Measurements from ENCODE around the gene GLS. TPM values are rescaled to one million over a fixed set of nuclear protein-coding genes. Genes with fewer than 3 reads are reported as not detected.

The GLS gene
- total and polyA plus RNA-seq, 2 donors (not counting 1 experiment from before 2014, with no cell fraction given), result 32.5 to 195 TPM

- Histone ChIP-seq H4K20me1 (ENCODE audit: control insufficient read depth, insufficient read depth, low read length, poor library complexity, severe bottlenecking) (no peaks in the 10 kb centered on the region), H3K4me3 (ENCODE audit: control extremely low read depth in 1 of 5, extremely low read depth in 1 of 5, insufficient read depth in 1 of 5, low read depth in 2 of 5, low read length in 4 of 5) (no peak overlapping the region), H3K27me3 (replicated peaks in 1 of 4; ENCODE audit: control extremely low read depth in 1 of 4, control insufficient read depth in 3 of 4, insufficient read depth in 4 of 4, low read length in 3 of 4) (no peaks in the 10 kb centered on the region), H3K79me2 (ENCODE audit: control insufficient read depth, insufficient read depth, low read length) (no peaks in the 10 kb centered on the region), H2AFZ (ENCODE audit: insufficient read depth, low read depth, low read length, poor library complexity, severe bottlenecking) (no peak overlapping the region), H3K36me3 (replicated peaks in 1 of 2; ENCODE audit: control extremely low read depth in 1 of 2, control insufficient read depth in 1 of 2, extremely low read depth in 1 of 2, insufficient read depth in 2 of 2, low read length in 1 of 2) (peaks cover 7 to 93% of the 10 kb centered on the region in 2 experiments), H3K27ac (ENCODE audit: low read length in 2 of 2) (peak overlapping the region in 1 of 2 donors; percentile 49), H3K4me2 (replicated peaks; ENCODE audit: low read depth, low read length, poor library complexity, severe bottlenecking) (no peak overlapping the region), H3K9ac (ENCODE audit: low read length) (no peak overlapping the region), H3K4me1 (ENCODE audit: control insufficient read depth in 2 of 2, insufficient read depth in 2 of 2, low read length in 2 of 2) (no peaks in the 10 kb centered on the region), H3K9me3 (ENCODE audit: control extremely low read depth in 1 of 3, control insufficient read depth in 2 of 3, insufficient read depth in 1 of 3, low read length in 2 of 3) (no peaks in the 10 kb centered on the region)
- DNase-seq (no peak), ATAC-seq (ENCODE audit: low read depth) (no peak)
- H3K27ac Mint-ChIP-seq, result peak overlapping the region; percentile 62
- WGBS (ENCODE audit: insufficient coverage), result 100% methylated on average over 1 of the region's 5 CpGs
- ChIA-PET POLR2A (interaction anchor here (0.7 kb wide), 1 partner anchor 16 kb away, joined by 3 read pairs; no protein-coding TSS in a partner anchor), CTCF (no interaction called here)
- TF ChIP-seq, protein P1, sequence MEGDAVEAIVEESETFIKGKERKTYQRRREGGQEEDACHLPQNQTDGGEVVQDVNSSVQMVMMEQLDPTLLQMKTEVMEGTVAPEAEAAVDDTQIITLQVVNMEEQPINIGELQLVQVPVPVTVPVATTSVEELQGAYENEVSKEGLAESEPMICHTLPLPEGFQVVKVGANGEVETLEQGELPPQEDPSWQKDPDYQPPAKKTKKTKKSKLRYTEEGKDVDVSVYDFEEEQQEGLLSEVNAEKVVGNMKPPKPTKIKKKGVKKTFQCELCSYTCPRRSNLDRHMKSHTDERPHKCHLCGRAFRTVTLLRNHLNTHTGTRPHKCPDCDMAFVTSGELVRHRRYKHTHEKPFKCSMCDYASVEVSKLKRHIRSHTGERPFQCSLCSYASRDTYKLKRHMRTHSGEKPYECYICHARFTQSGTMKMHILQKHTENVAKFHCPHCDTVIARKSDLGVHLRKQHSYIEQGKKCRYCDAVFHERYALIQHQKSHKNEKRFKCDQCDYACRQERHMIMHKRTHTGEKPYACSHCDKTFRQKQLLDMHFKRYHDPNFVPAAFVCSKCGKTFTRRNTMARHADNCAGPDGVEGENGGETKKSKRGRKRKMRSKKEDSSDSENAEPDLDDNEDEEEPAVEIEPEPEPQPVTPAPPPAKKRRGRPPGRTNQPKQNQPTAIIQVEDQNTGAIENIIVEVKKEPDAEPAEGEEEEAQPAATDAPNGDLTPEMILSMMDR (IDR thresholded peaks at IDR 0.05), result no peak
- no peak for TF ChIP-seq EZH2 (IDR thresholded peaks at IDR 0.05; ENCODE audit: borderline replicate concordance, insufficient read depth, low read depth, low read length, poor library complexity, severe bottlenecking)
- H3K4me3 Mint-ChIP-seq, result no peak overlapping the region
- H3K27me3 Mint-ChIP-seq, result no peaks in the 10 kb centered on the region
- no peaks in the 10 kb centered on the region for H3K4me1 Mint-ChIP-seq
- no peaks in the 10 kb centered on the region for H3K9me3 Mint-ChIP-seq (ENCODE audit: insufficient read depth)
- intact Hi-C loops (cut with micrococcal nuclease), result loop anchor here (5.0 kb wide), 1 partner anchor 34 kb away; no protein-coding TSS in a partner anchor
Observed at GRCh38 chr2:190970873-190971506, 90.4 kb downstream of the GLS start.

DNA sequence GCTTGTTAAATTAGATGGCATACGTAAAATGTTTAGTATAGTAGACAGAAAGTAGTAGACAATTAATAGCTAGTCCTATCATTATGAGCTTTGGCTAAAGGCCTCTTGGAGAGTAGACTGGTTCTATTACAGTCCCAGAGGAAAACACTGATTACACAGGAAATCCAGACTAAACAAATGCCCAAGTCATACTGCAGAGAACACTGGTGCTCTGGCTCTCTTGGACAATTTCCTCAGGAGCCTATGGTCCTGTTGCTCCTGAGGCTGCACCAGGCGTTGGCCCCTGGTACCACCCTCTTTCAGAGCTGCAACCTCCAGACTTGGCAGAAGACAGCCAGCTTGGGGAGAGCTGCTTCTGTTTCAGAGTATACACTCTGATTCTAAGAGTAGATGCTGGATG lies 91.6 kb downstream of the GLS start:
- H3K4me1 Mint-ChIP-seq, result no peaks in the 10 kb centered on the region
- ChIA-PET CTCF (interaction anchor here (1.0 kb wide), 1 partner anchor 121 kb away, joined by 4 read pairs; no protein-coding TSS in a partner anchor), POLR2A (no interaction called here)
- Histone ChIP-seq H3K27me3 (replicated peaks in 1 of 4; ENCODE audit: control extremely low read depth in 1 of 4, control insufficient read depth in 3 of 4, insufficient read depth in 4 of 4, low read length in 3 of 4) (no peaks in the 10 kb centered on the region), H3K27ac (ENCODE audit: low read length in 2 of 2) (no peak overlapping the region), H3K4me3 (ENCODE audit: control extremely low read depth in 1 of 5, extremely low read depth in 1 of 5, insufficient read depth in 1 of 5, low read depth in 2 of 5, low read length in 4 of 5) (no peak overlapping the region), H3K79me2 (ENCODE audit: control insufficient read depth, insufficient read depth, low read length) (no peaks in the 10 kb centered on the region), H3K4me1 (ENCODE audit: control insufficient read depth in 2 of 2, insufficient read depth in 2 of 2, low read length in 2 of 2) (no peaks in the 10 kb centered on the region), H3K9me3 (ENCODE audit: control extremely low read depth in 1 of 3, control insufficient read depth in 2 of 3, insufficient read depth in 1 of 3, low read length in 2 of 3) (no peaks in the 10 kb centered on the region), H3K36me3 (replicated peaks in 1 of 2; ENCODE audit: control extremely low read depth in 1 of 2, control insufficient read depth in 1 of 2, extremely low read depth in 1 of 2, insufficient read depth in 2 of 2, low read length in 1 of 2) (peaks cover 10 to 97% of the 10 kb centered on the region in 2 experiments), H3K9ac (ENCODE audit: low read length) (no peak overlapping the region), H3K4me2 (replicated peaks; ENCODE audit: low read depth, low read length, poor library complexity, severe bottlenecking) (no peak overlapping the region), H2AFZ (ENCODE audit: insufficient read depth, low read depth, low read length, poor library complexity, severe bottlenecking) (no peak overlapping the region), H4K20me1 (ENCODE audit: control insufficient read depth, insufficient read depth, low read length, poor library complexity, severe bottlenecking) (no peaks in the 10 kb centered on the region)
- H3K9me3 Mint-ChIP-seq (ENCODE audit: insufficient read depth), result no peaks in the 10 kb centered on the region
- 100% methylated on average over 1 of the region's 2 CpGs for WGBS (ENCODE audit: insufficient coverage)
- no peak overlapping the region for H3K27ac Mint-ChIP-seq
- ATAC-seq (ENCODE audit: low read depth) (no peak), DNase-seq (no peak)
- H3K27me3 Mint-ChIP-seq, result no peaks in the 10 kb centered on the region
- TF ChIP-seq, protein P1 (IDR thresholded peaks at IDR 0.05), result no peak
- no peak for TF ChIP-seq EZH2 (IDR thresholded peaks at IDR 0.05; ENCODE audit: borderline replicate concordance, insufficient read depth, low read depth, low read length, poor library complexity, severe bottlenecking)
- intact Hi-C loops (cut with micrococcal nuclease), result loop anchor here (5.0 kb wide), 1 partner anchor 35 kb away; no protein-coding TSS in a partner anchor
- no peak overlapping the region for H3K4me3 Mint-ChIP-seq
